Skeletal muscle tissue (tissue), 4 donors: ENCODE measurements around the gene SLC2A14. TPM values are rescaled to one million over a fixed set of nuclear protein-coding genes. Genes with fewer than 3 reads are reported as not detected.
"Not testable (repeated sequence)": the region's sequence is repeated elsewhere in the genome, so short reads cannot be mapped to it uniquely, and the experiment has no call there.

Experiments used
- H3K27ac ChIP-seq: one replicate; pipeline ENCODE4 v1.7.0; 2013; ENCODE audit warnings: mild to moderate bottlenecking, low read depth, low read length, inconsistent platforms
- H3K27me3 ChIP-seq, 3 donors: one replicate each; pipeline ENCODE4 v1.7.0; 2013; ENCODE audit warnings: low read length in 3 of 3; ENCODE audit not compliant: control insufficient read depth in 3 of 3, insufficient read depth in 3 of 3
- H3K36me3 ChIP-seq, 3 donors: one replicate each; pipeline ENCODE4 v1.7.0; 2013; ENCODE audit warnings: low read length in 3 of 3; ENCODE audit not compliant: control insufficient read depth in 3 of 3, insufficient read depth in 3 of 3
- H3K4me1 ChIP-seq, 3 donors: one replicate each; pipeline ENCODE4 v1.7.0; 2013; ENCODE audit warnings: low read length in 3 of 3, mild to moderate bottlenecking in 3 of 3; ENCODE audit not compliant: control insufficient read depth in 3 of 3, insufficient read depth in 3 of 3
- H3K4me3 ChIP-seq, 3 donors: one replicate each; pipeline ENCODE4 v1.7.0; 2013; ENCODE audit warnings: low read length in 3 of 3
- H3K9ac ChIP-seq, 3 donors: one replicate each; pipeline ENCODE4 v1.7.0; 2013; ENCODE audit warnings: low read length in 3 of 3, mild to moderate bottlenecking in 3 of 3, moderate library complexity in 2 of 3, low read depth in 1 of 3
- H3K9me3 ChIP-seq, 3 donors: one replicate each; pipeline ENCODE4 v1.7.0; 2013; ENCODE audit warnings: low read length in 3 of 3; ENCODE audit not compliant: control insufficient read depth in 3 of 3
- total RNA-seq: library from RNA; depleted of rRNA; stranded (reverse); fragments of >200 nt; gene quantifications from one replicate; pipeline ENCODE4 v1.2.3, GENCODE V29; 2014
- donor health status: Osteomylitis.

Gene SLC2A14
- total RNA-seq, 1 donor from 2014 or later: 0.52 TPM

DNA sequence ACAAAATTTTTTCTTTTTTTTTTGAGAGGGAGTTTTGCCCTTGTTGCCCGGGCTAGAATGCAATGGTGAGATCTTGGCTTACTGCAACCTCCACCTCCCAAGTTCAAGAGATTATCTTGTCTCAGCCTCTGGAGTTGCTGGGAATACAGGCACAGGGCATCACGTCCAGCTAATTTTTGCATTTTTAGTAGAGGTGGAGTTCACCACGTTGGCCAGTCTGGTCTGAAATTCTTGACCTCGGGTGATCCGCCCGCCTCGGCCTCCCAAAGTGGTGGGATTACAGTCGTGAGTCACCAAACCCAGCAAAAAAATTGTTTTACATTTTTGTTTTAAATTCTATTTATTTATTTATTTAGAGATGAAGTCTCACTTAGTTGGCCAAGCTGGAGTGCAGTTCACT is 4.7 kb upstream of the SLC2A14 start:
- Histone ChIP-seq H3K4me1 (no peaks in the 10 kb centered on the region), H3K36me3 (no peaks in the 10 kb centered on the region), H3K27me3 (peaks cover under 1 to 12% (median 11%) of the 10 kb centered on the region in 3 donors), H3K9me3 (no peaks in the 10 kb centered on the region), H3K27ac (no peak overlapping the region), H3K4me3 (no peak overlapping the region), H3K9ac (no peak overlapping the region)

DNA sequence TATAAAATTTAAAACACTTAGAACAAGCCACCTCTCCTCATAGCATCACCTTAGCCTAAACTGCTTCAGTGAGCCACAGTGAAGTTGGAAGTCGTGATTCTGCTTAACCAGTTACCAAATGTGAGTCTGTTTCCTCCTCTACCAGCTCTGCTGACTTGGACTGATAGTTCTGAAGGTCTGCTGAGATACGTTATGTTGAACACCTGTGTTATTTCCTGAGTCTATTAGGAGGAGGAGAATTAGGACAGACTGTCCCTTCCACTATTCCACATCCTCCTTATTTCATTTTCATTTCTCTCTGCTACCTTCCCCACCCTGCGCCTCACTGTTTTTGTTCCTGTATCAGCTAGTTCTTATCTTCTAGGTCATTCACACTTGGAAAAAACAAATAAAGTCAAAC is 2.4 kb downstream of the SLC2A14 start:
- Histone ChIP-seq H3K4me3 (no peak overlapping the region), H3K4me1 (no peaks in the 10 kb centered on the region), H3K27me3 (peaks cover 15 to 21% (median 20%) of the 10 kb centered on the region in 3 donors), H3K36me3 (no peaks in the 10 kb centered on the region), H3K27ac (no peak overlapping the region), H3K9me3 (no peaks in the 10 kb centered on the region), H3K9ac (no peak overlapping the region)

DNA sequence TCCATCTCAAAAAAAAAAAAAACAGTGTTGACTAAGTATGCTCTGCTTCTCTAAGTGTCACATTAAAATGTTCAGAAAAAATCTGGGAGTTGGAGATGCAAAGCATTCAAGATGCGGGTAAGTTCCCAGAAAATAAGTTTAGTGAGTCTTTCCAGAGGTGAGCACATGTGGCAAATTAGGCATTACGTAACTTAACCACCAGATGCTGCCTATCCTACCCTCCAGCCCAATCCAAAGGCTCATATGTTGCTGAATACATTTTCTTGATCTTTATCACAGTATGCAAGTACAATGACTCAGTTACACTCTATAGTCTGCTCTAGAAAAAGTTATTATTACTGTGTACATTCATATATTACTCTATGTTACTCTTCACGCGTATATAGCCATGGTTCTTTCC is 3.6 kb downstream of the SLC2A14 start:
- Histone ChIP-seq H3K36me3 (no peaks in the 10 kb centered on the region), H3K9ac (no peak overlapping the region), H3K27ac (no peak overlapping the region), H3K27me3 (peaks cover 15 to 21% (median 20%) of the 10 kb centered on the region in 3 donors), H3K4me1 (no peaks in the 10 kb centered on the region), H3K4me3 (no peak overlapping the region), H3K9me3 (no peaks in the 10 kb centered on the region)

DNA sequence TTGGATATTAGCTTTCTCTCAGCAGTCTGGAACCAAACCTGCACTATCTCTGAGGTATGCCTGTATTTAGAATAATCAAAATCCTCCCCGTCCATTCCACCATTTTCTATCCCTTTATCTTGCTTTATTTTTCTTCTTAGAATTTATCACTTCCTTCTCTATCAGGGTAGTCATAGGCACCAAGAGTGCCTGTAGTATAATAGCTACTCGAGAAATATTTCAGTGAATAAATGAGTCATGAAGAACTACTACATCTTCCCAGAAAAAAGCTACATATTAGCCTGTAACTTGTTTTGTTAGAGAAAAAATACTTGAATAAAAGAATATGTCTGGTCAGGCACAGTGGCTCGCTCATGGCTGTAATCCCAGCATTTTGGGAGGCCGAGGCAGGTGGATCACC is 4.3 kb downstream of the SLC2A14 start:
- no peak overlapping the region for H3K4me3 ChIP-seq
- H3K27ac ChIP-seq: no peak overlapping the region
- no peaks in the 10 kb centered on the region for H3K4me1 ChIP-seq
- H3K27me3 ChIP-seq: peaks cover 15 to 23% (median 18%) of the 10 kb centered on the region in 3 donors
- H3K9me3 ChIP-seq: no peaks in the 10 kb centered on the region
- no peaks in the 10 kb centered on the region for H3K36me3 ChIP-seq
- no peak overlapping the region for H3K9ac ChIP-seq

DNA sequence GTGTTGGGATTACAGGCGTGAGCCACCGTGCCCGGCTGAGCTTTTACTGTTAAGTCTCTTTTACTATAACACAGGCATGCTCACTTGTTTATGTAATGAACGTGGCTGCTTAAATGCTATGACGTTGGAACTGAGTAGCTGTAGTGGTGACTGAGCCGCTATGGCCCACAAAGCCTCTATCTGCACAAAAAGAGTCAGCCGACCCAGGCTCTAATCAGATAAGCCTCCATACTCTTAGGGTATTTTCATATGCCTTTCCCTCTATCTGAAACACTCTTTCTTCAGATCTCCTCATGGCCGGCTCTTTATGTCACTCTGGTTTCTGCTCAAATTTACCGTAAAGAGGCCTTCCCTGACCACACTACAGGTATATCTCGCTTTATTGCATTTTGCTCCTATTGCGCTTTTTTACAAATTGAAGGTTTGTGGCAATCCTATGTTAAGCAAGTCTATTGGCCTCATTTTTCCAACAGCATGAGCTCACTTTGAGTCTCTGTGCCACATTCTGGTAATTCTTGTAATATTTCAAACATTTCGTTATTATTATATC is 8.0 kb downstream of the SLC2A14 start:
- H3K36me3 ChIP-seq: no peaks in the 10 kb centered on the region
- no peak overlapping the region for H3K4me3 ChIP-seq
- H3K27ac ChIP-seq: no peak overlapping the region
- H3K4me1 ChIP-seq: no peaks in the 10 kb centered on the region
- peaks cover 0 to 6% (median 0%) of the 10 kb centered on the region in 3 donors for H3K27me3 ChIP-seq
- no peak overlapping the region for H3K9ac ChIP-seq
- H3K9me3 ChIP-seq: no peaks in the 10 kb centered on the region

DNA sequence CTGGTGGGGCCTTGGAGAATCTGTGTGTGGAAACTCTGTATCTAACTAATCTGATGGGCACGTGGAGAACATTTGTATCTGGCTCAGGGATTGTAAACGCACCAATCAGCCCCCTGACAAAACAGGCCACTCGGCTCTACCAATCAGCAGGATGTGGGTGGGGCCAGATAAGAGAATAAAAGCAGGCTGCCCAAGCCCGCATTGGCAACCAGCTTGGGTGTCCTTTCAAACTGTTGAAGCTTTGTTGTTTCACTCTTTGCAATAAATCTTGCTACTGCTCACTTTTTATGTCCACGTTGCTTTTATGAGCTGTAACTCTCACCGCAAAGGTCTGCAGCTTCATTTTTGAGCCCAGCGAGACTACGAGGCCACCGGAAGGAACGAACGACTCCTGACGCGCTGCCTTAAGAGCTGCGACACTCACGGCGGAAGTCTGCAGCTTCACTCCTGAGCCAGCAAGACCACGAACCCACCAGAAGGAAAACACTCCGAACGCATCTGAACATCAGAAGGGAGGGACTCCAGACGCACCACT is 9.8 kb downstream of the SLC2A14 start:
- H3K4me3 ChIP-seq, H3K9ac ChIP-seq, H3K4me1 ChIP-seq, H3K9me3 ChIP-seq, H3K36me3 ChIP-seq, H3K27me3 ChIP-seq, H3K27ac ChIP-seq: not testable (repeated sequence)

DNA sequence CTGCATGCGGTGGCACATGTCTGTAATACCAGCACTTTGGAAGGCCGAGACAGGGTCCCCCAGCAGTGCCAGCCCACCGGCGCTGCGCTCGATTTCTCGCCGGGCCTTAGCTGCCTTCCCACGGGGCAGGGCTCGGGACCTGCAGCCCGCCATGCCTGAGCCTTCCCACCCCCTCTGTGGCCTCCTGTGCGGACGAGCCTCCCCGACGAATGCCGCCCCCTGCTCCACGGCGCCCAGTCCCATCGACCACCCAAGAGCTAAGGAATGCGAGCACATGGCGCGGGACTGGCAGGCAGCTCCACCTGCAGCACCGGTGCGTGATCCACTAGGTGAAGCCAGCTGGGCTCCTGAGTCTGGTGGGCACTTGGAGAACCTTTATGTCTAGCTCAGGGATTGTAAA is 10.4 kb downstream of the SLC2A14 start:
- not testable (repeated sequence) for H3K9me3 ChIP-seq, H3K36me3 ChIP-seq, H3K27ac ChIP-seq, H3K27me3 ChIP-seq, H3K4me3 ChIP-seq, H3K9ac ChIP-seq, H3K4me1 ChIP-seq

DNA sequence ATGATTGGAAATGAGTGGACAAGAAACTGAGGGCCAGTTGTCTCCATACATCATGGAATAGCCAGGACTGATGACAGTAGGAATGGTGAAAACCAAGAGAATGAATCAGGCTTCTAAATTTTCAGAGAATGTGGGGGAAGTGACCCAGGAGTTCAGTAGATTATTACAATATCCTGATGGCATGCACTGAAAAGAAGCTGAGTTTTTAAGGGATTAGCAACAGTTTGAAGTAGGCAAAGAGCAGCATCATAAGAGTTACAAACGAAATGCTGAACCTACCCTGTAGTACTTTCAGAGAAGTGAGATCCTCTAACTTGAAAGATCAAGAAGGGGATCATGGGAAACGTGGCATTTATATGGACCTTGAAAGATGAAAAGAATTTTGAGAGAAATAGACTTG is 13.2 kb downstream of the SLC2A14 start:
- H3K9me3 ChIP-seq: no peaks in the 10 kb centered on the region
- no peaks in the 10 kb centered on the region for H3K4me1 ChIP-seq
- no peak overlapping the region for H3K9ac ChIP-seq
- H3K27me3 ChIP-seq: peaks cover 0 to 9% (median 0%) of the 10 kb centered on the region in 3 donors
- H3K4me3 ChIP-seq: no peak overlapping the region
- no peaks in the 10 kb centered on the region for H3K36me3 ChIP-seq
- peak overlapping the region; percentile 48 for H3K27ac ChIP-seq

DNA sequence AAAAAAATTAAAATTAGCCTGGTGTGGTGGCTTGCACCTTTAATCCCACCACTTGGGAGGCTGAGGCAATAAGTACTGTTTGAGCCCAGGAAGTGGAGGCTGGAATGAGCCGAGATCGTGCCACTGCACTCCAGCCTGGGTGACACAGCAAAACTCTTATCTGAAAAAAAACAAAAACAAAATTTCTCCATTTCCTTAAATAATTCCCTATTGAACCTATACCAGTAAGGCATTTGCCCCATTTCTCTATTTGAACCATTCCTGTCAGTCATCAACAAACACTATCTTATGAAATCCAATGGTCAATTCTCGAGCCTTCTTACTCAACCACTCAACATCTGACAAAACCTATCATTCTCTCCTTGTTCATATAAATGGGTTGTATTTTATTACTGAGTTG is 14.7 kb downstream of the SLC2A14 start:
- Histone ChIP-seq H3K9me3 (no peaks in the 10 kb centered on the region), H3K4me1 (no peaks in the 10 kb centered on the region), H3K9ac (no peak overlapping the region), H3K27ac (no peak overlapping the region), H3K27me3 (peaks cover 0 to 6% (median 0%) of the 10 kb centered on the region in 3 donors), H3K36me3 (no peaks in the 10 kb centered on the region), H3K4me3 (no peak overlapping the region)

DNA sequence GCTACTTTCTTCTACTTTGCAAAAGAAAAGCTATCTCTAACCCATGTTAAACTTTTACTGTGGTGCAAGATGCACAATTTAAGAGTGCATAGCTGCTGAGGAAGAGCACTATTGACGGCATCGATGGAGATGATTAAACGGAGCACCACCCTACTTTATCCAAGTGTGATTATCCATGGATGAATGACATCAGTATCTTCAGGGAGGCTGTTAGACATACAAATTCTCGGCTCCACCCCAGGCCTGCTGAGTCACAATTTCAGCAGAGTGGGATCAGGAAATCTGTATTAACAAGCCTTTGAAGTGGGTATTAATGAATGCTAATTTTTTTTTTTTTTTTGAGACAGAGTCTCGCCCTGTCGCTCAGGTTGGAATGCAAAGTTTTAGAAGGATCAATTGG is 16.2 kb downstream of the SLC2A14 start:
- Histone ChIP-seq H3K27me3 (peaks cover 0 to 6% (median 0%) of the 10 kb centered on the region in 3 donors), H3K27ac (no peak overlapping the region), H3K4me1 (no peaks in the 10 kb centered on the region), H3K4me3 (no peak overlapping the region), H3K36me3 (no peaks in the 10 kb centered on the region), H3K9ac (no peak overlapping the region), H3K9me3 (no peaks in the 10 kb centered on the region)
